Mononuclear cell (primary cell): Measurements from ENCODE around the gene SELENOT. TPM values are rescaled to one million over a fixed set of nuclear protein-coding genes. Genes with fewer than 3 reads are reported as not detected.
A peak's percentile ranks its signal among the peaks of the same experiment; 100 is the strongest.

ENCODE experiments used
- H3K27me3 ChIP-seq: 2 replicates; pipeline ENCODE4 v1.6.0; 2011; ENCODE audit warnings: low read length, control low read depth; ENCODE audit not compliant: insufficient read depth
- H3K4me1 ChIP-seq: 2 replicates; pipeline ENCODE4 v1.5.1; 2011; ENCODE audit warnings: mild to moderate bottlenecking, low read length, control low read depth; ENCODE audit not compliant: insufficient read depth
- H3K4me3 ChIP-seq: 2 replicates; pipeline ENCODE4 v1.5.1; 2011; ENCODE audit warnings: mild to moderate bottlenecking, low read length, moderate library complexity
- H3K9me3 ChIP-seq: 2 replicates; pipeline ENCODE4 v1.5.1; 2011; ENCODE audit warnings: low read depth, mild to moderate bottlenecking, control low read depth, low read length
- total RNA-seq: library from RNA; depleted of rRNA; stranded (reverse); fragments of >200 nt; gene quantifications from one replicate; pipeline ENCODE4 v1.2.3, GENCODE V29; 2012

The SELENOT gene
- total RNA-seq, result 268 TPM

DNA sequence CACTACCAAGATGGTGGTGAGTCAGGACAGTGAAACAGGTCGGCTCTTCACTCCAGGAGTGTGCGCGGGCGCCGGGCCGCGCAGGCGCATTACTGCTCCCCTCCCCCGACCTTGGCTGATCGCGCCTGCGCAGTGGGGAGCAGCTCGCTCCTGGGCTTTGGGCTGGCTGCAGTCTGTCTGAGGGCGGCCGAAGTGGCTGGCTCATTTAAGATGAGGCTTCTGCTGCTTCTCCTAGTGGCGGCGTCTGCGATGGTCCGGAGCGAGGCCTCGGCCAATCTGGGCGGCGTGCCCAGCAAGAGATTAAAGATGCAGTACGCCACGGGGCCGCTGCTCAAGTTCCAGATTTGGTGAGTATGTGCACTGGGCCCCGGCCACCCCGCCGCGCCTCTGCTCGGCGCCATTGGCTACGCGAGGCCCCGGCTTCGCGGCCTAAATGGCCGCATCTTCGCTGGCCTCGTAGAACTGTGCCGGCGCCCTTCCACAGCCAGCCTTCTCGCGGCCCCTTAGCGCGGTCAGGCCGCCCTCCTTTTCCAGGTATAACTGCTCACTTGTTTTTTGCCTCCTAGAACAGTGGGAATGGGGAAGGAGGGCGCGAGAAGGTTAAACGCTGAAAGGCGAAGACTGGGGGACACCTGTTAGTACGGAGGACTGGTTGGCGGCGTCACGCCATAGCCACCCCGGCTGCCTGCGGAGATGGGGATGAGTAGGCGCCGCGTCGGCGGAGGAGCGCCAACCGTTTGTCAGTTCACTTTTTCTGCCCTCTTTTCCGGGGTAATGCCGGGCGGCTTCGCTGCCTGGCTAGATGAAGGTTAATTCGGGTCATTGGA is at the start of gene SELENOT:
Gene SELENOT (plus strand): TSS at position 169 of the 827 bp plus-strand sequence. CDS start 42 bp downstream, at position 211.
- H3K4me1 ChIP-seq, result peaks cover 57% of the 10 kb centered on the region

DNA sequence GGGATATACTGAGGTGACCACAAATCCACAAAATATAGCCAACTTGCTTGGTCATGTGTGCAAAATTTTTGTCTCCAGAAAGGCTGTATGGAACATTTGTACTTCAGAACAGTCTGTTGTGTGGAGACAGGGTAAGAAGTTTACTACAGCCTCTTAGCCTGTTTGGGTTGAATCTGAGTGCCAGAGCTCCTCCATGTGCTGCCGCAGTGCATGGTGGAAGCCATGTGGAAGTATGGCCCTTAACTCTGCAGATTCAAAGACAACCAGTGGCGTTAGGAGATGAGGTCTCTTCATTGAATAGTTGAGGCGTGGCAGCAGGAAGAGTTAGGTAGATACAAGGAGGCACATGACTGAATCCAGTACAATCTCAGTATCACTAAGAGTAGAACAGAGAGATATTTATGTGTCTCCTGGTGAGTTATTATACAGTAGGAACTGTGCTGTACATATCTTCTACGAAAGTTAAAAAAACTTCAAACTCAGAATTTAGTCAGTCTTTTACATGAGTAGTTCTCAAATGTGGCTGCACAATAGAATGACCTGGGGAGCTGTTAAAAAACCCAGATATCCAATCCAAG is 47.2 kb upstream of the SELENOT start:
- Histone ChIP-seq H3K9me3 (no peaks in the 10 kb centered on the region), H3K27me3 (no peaks in the 10 kb centered on the region), H3K4me1 (no peaks in the 10 kb centered on the region), H3K4me3 (no peak overlapping the region)

More for the DNA sequence above, at the start of gene SELENOT:
- no peaks in the 10 kb centered on the region for H3K27me3 ChIP-seq
- no peaks in the 10 kb centered on the region for H3K9me3 ChIP-seq
- H3K4me3 ChIP-seq, result peak within 1 kb of the TSS; percentile 60

DNA sequence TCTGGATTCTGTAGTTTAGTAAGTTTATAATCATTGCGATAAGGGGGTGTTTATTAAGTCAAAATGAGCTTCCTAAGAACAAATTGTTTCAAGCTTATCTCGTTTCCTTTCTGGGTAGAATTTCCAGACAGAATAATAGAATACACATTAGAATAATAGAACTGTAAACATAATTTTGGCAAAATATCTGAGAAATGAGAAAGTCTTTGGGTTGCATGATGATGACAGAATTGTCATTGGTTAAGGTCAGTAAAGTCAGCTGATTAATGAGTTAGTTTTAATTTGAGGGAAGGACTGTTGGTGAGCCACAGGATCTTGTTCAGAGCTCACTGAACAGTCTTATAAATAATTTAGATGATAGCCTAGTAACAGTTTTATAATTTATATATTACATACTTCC is 46.3 kb upstream of the SELENOT start:
- no peaks in the 10 kb centered on the region for H3K4me1 ChIP-seq
- H3K4me3 ChIP-seq, result no peak overlapping the region
- no peaks in the 10 kb centered on the region for H3K9me3 ChIP-seq
- no peaks in the 10 kb centered on the region for H3K27me3 ChIP-seq

GRCh38 chr3:150557725-150558124 is 45.4 kb upstream of the SELENOT start:
- no peaks in the 10 kb centered on the region for H3K27me3 ChIP-seq
- no peak overlapping the region for H3K4me3 ChIP-seq

DNA sequence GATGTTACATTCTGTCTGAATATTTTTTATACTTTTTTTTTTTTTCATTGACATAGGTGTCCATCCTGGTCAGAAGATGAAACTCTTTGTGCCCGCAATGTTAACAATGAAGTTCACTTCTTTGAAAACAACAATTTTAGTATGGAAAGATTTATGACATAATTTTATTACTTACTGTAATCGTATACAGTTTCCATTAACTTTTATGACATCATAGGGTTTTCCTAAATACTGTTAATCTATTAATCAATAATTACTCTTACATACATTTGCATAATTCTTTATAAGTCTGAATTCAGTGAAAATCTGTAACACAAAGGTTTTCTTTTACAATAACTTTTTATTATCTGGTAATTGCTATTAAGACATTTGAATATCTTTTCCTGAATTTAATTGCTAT is 38.9 kb upstream of the SELENOT start:
- H3K4me3 ChIP-seq, result no peak overlapping the region
- H3K4me1 ChIP-seq, result no peaks in the 10 kb centered on the region
- no peaks in the 10 kb centered on the region for H3K9me3 ChIP-seq
- H3K27me3 ChIP-seq, result no peaks in the 10 kb centered on the region

More at GRCh38 chr3:150557725-150558124, 45.4 kb upstream of the SELENOT start:
- H3K9me3 ChIP-seq, result no peaks in the 10 kb centered on the region
- H3K4me1 ChIP-seq, result no peaks in the 10 kb centered on the region

- no peaks in the 10 kb centered on the region for H3K27me3 ChIP-seq
- H3K9me3 ChIP-seq, result no peaks in the 10 kb centered on the region
- H3K4me3 ChIP-seq, result no peak overlapping the region
- no peaks in the 10 kb centered on the region for H3K4me1 ChIP-seq
Measured at GRCh38 chr3:150567328-150567727, 35.8 kb upstream of the SELENOT start.

DNA sequence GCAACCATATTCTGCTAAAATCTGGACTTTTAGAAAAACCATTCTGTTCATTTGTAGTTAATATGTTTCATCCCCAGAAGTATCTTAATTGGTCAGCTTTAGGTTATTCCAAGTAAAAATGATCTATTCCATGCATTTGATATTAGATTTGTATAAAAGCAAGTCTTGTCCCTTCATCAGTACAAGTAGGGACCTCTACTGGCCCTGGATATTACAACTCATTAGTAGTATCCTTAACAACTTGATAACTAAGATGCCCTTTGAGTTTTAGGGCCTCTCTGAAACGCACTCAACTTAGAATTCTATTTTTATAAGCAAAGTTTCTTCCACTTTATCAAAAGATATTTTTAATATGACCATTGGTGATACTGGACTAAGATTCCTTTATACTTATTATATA is 25.3 kb upstream of the SELENOT start:
- Histone ChIP-seq H3K4me3 (no peak overlapping the region), H3K9me3 (no peaks in the 10 kb centered on the region), H3K4me1 (no peaks in the 10 kb centered on the region), H3K27me3 (no peaks in the 10 kb centered on the region)

DNA sequence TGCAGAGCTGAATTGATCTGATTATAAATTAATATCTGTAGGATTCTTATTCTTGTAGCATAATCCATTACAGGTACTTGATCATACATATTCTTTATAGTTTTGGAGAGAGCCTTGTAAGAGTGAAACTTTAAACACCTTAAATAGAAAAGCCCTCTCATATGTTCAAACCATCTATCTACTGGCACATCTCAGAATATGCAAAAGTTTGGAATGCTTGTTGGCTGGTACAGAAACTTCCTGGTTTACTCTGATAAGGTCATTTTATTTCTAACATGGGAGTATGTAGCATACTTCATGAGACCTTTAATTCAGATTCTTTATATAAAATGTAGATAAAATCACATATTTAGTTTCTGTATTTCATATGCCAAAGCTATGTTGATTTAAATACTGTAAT is 21.9 kb upstream of the SELENOT start:
- Histone ChIP-seq H3K4me1 (no peaks in the 10 kb centered on the region), H3K27me3 (no peaks in the 10 kb centered on the region), H3K9me3 (no peaks in the 10 kb centered on the region), H3K4me3 (no peak overlapping the region)

- H3K27me3 ChIP-seq, result no peaks in the 10 kb centered on the region
- H3K4me3 ChIP-seq, result no peak overlapping the region
- H3K4me1 ChIP-seq, result no peaks in the 10 kb centered on the region
- H3K9me3 ChIP-seq, result no peaks in the 10 kb centered on the region
Measured at GRCh38 chr3:150582620-150583019, 20.5 kb upstream of the SELENOT start.

- no peaks in the 10 kb centered on the region for H3K9me3 ChIP-seq
- H3K27me3 ChIP-seq, result no peaks in the 10 kb centered on the region
- H3K4me3 ChIP-seq, result no peak overlapping the region
- no peaks in the 10 kb centered on the region for H3K4me1 ChIP-seq
Measured at GRCh38 chr3:150583028-150583427, 20.1 kb upstream of the SELENOT start.

DNA sequence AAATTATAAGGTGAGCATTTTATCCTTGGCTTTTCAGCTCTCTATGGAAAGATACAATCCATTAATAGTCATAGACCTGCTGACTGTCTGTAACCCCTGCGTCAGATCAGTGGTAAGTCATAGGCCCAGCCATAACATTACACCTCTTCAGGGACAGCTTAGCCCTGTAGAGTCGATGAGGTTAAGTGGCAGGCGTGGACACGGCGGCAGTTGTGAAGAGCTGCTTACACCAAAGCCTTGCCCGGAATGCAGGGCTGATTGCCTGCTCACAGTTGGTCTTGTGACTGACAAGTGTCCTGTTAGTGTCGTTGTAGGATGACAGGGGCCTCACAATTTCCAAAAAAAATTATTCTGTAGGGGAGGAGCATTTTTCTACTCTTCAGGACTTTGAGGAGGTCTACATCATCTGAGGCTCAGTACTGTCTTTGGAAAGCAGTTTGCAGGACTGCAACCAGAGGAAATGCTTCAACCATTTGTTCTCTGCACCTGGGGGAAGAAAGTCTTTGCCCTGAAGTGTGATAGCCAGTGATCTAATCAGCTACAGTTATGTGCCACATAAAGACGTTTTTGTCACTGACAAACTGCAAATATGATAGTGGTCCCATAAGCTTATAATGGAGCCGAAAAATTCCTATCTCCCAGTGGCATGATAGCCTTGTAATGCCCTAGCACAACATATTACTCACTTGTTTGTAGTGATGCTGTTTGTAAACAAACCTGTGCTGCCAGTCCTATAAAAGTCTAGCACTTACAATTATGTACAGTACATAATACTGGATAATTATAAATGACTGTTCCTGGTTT is 14.9 kb upstream of the SELENOT start:
- H3K4me3 ChIP-seq, result no peak overlapping the region
- no peaks in the 10 kb centered on the region for H3K4me1 ChIP-seq
- no peaks in the 10 kb centered on the region for H3K9me3 ChIP-seq
- H3K27me3 ChIP-seq, result no peaks in the 10 kb centered on the region

DNA sequence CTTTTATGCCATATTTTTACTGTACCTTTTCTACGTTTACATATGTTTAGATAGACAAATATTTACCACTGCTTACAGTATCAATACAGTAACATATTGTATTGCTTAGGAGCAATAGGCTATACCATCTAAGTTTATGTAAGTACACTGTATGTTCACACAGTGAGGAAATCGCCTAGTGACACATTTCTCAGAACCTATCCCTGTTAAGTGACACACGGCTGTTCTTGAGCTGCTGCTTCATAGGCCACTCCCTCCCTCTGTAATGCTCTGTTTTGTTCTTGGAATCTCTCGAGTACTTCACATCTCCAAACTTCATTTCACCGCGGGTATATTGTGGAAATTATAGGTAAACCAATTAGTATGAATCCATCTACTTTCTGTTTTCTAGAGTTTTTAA is 13.4 kb upstream of the SELENOT start:
- Histone ChIP-seq H3K27me3 (no peaks in the 10 kb centered on the region), H3K4me1 (no peaks in the 10 kb centered on the region), H3K4me3 (no peak overlapping the region), H3K9me3 (no peaks in the 10 kb centered on the region)

- no peak overlapping the region for H3K4me3 ChIP-seq
- no peaks in the 10 kb centered on the region for H3K27me3 ChIP-seq
- H3K9me3 ChIP-seq, result no peaks in the 10 kb centered on the region
- peaks cover 4% of the 10 kb centered on the region for H3K4me1 ChIP-seq
Measured at GRCh38 chr3:150594150-150594549, 9.0 kb upstream of the SELENOT start.

GRCh38 chr3:150597646-150598045 is 5.5 kb upstream of the SELENOT start:
- no peak overlapping the region for H3K4me3 ChIP-seq
- no peaks in the 10 kb centered on the region for H3K9me3 ChIP-seq
- peaks cover 16% of the 10 kb centered on the region for H3K4me1 ChIP-seq
- H3K27me3 ChIP-seq, result no peaks in the 10 kb centered on the region

DNA sequence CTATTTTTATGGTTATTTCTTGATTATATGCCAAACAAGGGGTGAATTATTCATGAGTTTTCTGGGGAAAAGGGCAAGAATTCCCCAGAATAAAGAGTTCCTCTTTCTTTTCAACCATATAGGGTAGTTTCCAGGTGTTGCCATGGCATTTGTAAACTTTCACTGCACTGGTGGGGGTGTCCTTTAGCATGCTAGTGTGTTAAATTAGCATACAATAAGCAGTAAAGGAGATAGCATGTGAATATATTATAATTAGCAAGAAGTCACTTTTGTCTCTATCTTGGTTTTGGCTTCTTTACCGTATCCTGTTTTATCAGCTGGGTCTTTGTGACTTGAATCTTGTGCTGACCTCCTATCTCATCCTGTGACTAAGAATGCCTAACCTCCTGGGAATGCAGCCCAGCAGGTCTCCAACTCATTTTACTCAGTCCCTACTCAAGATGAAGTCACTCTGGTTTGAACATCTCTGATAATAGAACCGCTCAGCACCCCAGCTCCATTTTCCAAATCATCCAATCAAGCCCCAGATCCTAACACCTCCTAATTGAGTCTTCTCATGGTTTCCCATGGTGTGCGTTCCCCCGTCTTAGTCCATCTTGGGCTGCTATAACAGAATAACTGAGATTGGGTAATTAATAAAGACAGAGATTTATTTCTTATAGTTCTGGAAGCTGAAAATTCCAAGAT is 3.4 kb upstream of the SELENOT start:
- Histone ChIP-seq H3K4me1 (peaks cover 28% of the 10 kb centered on the region), H3K27me3 (no peaks in the 10 kb centered on the region), H3K4me3 (no peak overlapping the region), H3K9me3 (no peaks in the 10 kb centered on the region)
